ENCODE results near the gene SPDYE4.

SPDYE4 gene

GRCh38 chr17:8713315-8713714, 45.0 kb downstream of the SPDYE4 start:
- Histone ChIP-seq H3K9me3 (ENCODE audit: control insufficient read depth, insufficient read depth, low read length) (no peaks in the 10 kb centered on the region), H3K27me3 (ENCODE audit: control insufficient read depth, insufficient read depth, low read length) (no peaks in the 10 kb centered on the region), H3K36me3 (ENCODE audit: control insufficient read depth, insufficient read depth, low read length) (no peaks in the 10 kb centered on the region), H3K4me3 (ENCODE audit: low read length) (no peak overlapping the region), H3K27ac (ENCODE audit: low read length) (no peak overlapping the region), H3K4me1 (ENCODE audit: control insufficient read depth, insufficient read depth, low read length) (no peaks in the 10 kb centered on the region)
- DNase-seq (ENCODE audit: low read depth, low spot score), result no peak
- no CpG with 5 or more reads among the region's 3 CpGs for whole genome bisulfite sequencing (ENCODE audit: insufficient coverage, insufficient read length)

GRCh38 chr17:8712698-8713097, 45.6 kb downstream of the SPDYE4 start:
- no peaks in the 10 kb centered on the region for H3K27me3 ChIP-seq (ENCODE audit: control insufficient read depth, insufficient read depth, low read length)
- DNase-seq (ENCODE audit: low read depth, low spot score), result no peak
- H3K4me3 ChIP-seq (ENCODE audit: low read length), result no peak overlapping the region
- no peaks in the 10 kb centered on the region for H3K4me1 ChIP-seq (ENCODE audit: control insufficient read depth, insufficient read depth, low read length)
- H3K36me3 ChIP-seq (ENCODE audit: control insufficient read depth, insufficient read depth, low read length), result no peaks in the 10 kb centered on the region
- no peak overlapping the region for H3K27ac ChIP-seq (ENCODE audit: low read length)
- H3K9me3 ChIP-seq (ENCODE audit: control insufficient read depth, insufficient read depth, low read length), result no peaks in the 10 kb centered on the region

- no peaks in the 10 kb centered on the region for H3K36me3 ChIP-seq (ENCODE audit: control insufficient read depth, insufficient read depth, low read length)
- DNase-seq (ENCODE audit: low read depth, low spot score), result no peak
- no CpG with 5 or more reads among the region's 5 CpGs for WGBS (ENCODE audit: insufficient coverage, insufficient read length)
- H3K27ac ChIP-seq (ENCODE audit: low read length), result no peak overlapping the region
- H3K9me3 ChIP-seq (ENCODE audit: control insufficient read depth, insufficient read depth, low read length), result no peaks in the 10 kb centered on the region
- no peaks in the 10 kb centered on the region for H3K4me1 ChIP-seq (ENCODE audit: control insufficient read depth, insufficient read depth, low read length)
- no peak overlapping the region for H3K4me3 ChIP-seq (ENCODE audit: low read length)
- no peaks in the 10 kb centered on the region for H3K27me3 ChIP-seq (ENCODE audit: control insufficient read depth, insufficient read depth, low read length)
Measured at GRCh38 chr17:8711291-8711690, 47.1 kb downstream of the SPDYE4 start.

- no peaks in the 10 kb centered on the region for H3K4me1 ChIP-seq (ENCODE audit: control insufficient read depth, insufficient read depth, low read length)
- no peaks in the 10 kb centered on the region for H3K36me3 ChIP-seq (ENCODE audit: control insufficient read depth, insufficient read depth, low read length)
- no peak overlapping the region for H3K27ac ChIP-seq (ENCODE audit: low read length)
- H3K27me3 ChIP-seq (ENCODE audit: control insufficient read depth, insufficient read depth, low read length), result no peaks in the 10 kb centered on the region
- WGBS (ENCODE audit: insufficient coverage, insufficient read length), result no CpG with 5 or more reads among the region's 5 CpGs
- no peaks in the 10 kb centered on the region for H3K9me3 ChIP-seq (ENCODE audit: control insufficient read depth, insufficient read depth, low read length)
- no peak overlapping the region for H3K4me3 ChIP-seq (ENCODE audit: low read length)
- DNase-seq (ENCODE audit: low read depth, low spot score), result no peak
Measured at GRCh38 chr17:8710813-8711212, 47.5 kb downstream of the SPDYE4 start.

- Histone ChIP-seq H3K36me3 (ENCODE audit: control insufficient read depth, insufficient read depth, low read length) (no peaks in the 10 kb centered on the region), H3K9me3 (ENCODE audit: control insufficient read depth, insufficient read depth, low read length) (no peaks in the 10 kb centered on the region), H3K4me3 (ENCODE audit: low read length) (no peak overlapping the region), H3K27ac (ENCODE audit: low read length) (no peak overlapping the region), H3K4me1 (ENCODE audit: control insufficient read depth, insufficient read depth, low read length) (no peaks in the 10 kb centered on the region), H3K27me3 (ENCODE audit: control insufficient read depth, insufficient read depth, low read length) (no peaks in the 10 kb centered on the region)
- no peak for DNase-seq (ENCODE audit: low read depth, low spot score)
- no CpG with 5 or more reads among the region's 1 CpG for WGBS (ENCODE audit: insufficient coverage, insufficient read length)
Measured at GRCh38 chr17:8709006-8709405, 49.3 kb downstream of the SPDYE4 start.

- WGBS (ENCODE audit: insufficient coverage, insufficient read length), result no CpG with 5 or more reads among the region's 5 CpGs
Measured at GRCh38 chr17:8708025-8708461, 50.3 kb downstream of the SPDYE4 start.

GRCh38 chr17:8707332-8708024, 50.9 kb downstream of the SPDYE4 start:
- Histone ChIP-seq H3K4me1 (ENCODE audit: control insufficient read depth, insufficient read depth, low read length) (no peaks in the 10 kb centered on the region), H3K4me3 (ENCODE audit: low read length) (no peak overlapping the region), H3K27me3 (ENCODE audit: control insufficient read depth, insufficient read depth, low read length) (no peaks in the 10 kb centered on the region), H3K36me3 (ENCODE audit: control insufficient read depth, insufficient read depth, low read length) (no peaks in the 10 kb centered on the region), H3K27ac (ENCODE audit: low read length) (no peak overlapping the region), H3K9me3 (ENCODE audit: control insufficient read depth, insufficient read depth, low read length) (no peaks in the 10 kb centered on the region)
- no peak for DNase-seq (ENCODE audit: low read depth, low spot score)
- no CpG with 5 or more reads among the region's 11 CpGs for WGBS (ENCODE audit: insufficient coverage, insufficient read length)

More at GRCh38 chr17:8708025-8708461, 50.3 kb downstream of the SPDYE4 start:
- DNase-seq (ENCODE audit: low read depth, low spot score), result no peak
- Histone ChIP-seq H3K4me3 (ENCODE audit: low read length) (no peak overlapping the region), H3K36me3 (ENCODE audit: control insufficient read depth, insufficient read depth, low read length) (no peaks in the 10 kb centered on the region), H3K27ac (ENCODE audit: low read length) (no peak overlapping the region), H3K9me3 (ENCODE audit: control insufficient read depth, insufficient read depth, low read length) (no peaks in the 10 kb centered on the region), H3K4me1 (ENCODE audit: control insufficient read depth, insufficient read depth, low read length) (no peaks in the 10 kb centered on the region), H3K27me3 (ENCODE audit: control insufficient read depth, insufficient read depth, low read length) (no peaks in the 10 kb centered on the region)

GRCh38 chr17:8706431-8706830, 51.9 kb downstream of the SPDYE4 start:
- H3K4me3 ChIP-seq (ENCODE audit: low read length), result no peak overlapping the region
- DNase-seq (ENCODE audit: low read depth, low spot score), result no peak
- WGBS (ENCODE audit: insufficient coverage, insufficient read length), result no CpG with 5 or more reads among the region's 5 CpGs

GRCh38 chr17:8705427-8705826, 52.9 kb downstream of the SPDYE4 start:
- no peaks in the 10 kb centered on the region for H3K36me3 ChIP-seq (ENCODE audit: control insufficient read depth, insufficient read depth, low read length)
- no CpG with 5 or more reads among the region's 5 CpGs for WGBS (ENCODE audit: insufficient coverage, insufficient read length)
- no peaks in the 10 kb centered on the region for H3K27me3 ChIP-seq (ENCODE audit: control insufficient read depth, insufficient read depth, low read length)
- no peak overlapping the region for H3K4me3 ChIP-seq (ENCODE audit: low read length)
- H3K27ac ChIP-seq (ENCODE audit: low read length), result no peak overlapping the region
- H3K4me1 ChIP-seq (ENCODE audit: control insufficient read depth, insufficient read depth, low read length), result no peaks in the 10 kb centered on the region
- DNase-seq (ENCODE audit: low read depth, low spot score), result no peak
- H3K9me3 ChIP-seq (ENCODE audit: control insufficient read depth, insufficient read depth, low read length), result no peaks in the 10 kb centered on the region

More at GRCh38 chr17:8706431-8706830, 51.9 kb downstream of the SPDYE4 start:
- Histone ChIP-seq H3K4me1 (ENCODE audit: control insufficient read depth, insufficient read depth, low read length) (no peaks in the 10 kb centered on the region), H3K27ac (ENCODE audit: low read length) (no peak overlapping the region), H3K27me3 (ENCODE audit: control insufficient read depth, insufficient read depth, low read length) (no peaks in the 10 kb centered on the region), H3K36me3 (ENCODE audit: control insufficient read depth, insufficient read depth, low read length) (no peaks in the 10 kb centered on the region), H3K9me3 (ENCODE audit: control insufficient read depth, insufficient read depth, low read length) (no peaks in the 10 kb centered on the region)

- no peak overlapping the region for H3K4me3 ChIP-seq (ENCODE audit: low read length)
- H3K9me3 ChIP-seq (ENCODE audit: control insufficient read depth, insufficient read depth, low read length), result no peaks in the 10 kb centered on the region
- no peak overlapping the region for H3K27ac ChIP-seq (ENCODE audit: low read length)
- DNase-seq (ENCODE audit: low read depth, low spot score), result no peak
- no CpG with 5 or more reads among the region's 7 CpGs for WGBS (ENCODE audit: insufficient coverage, insufficient read length)
- peaks cover 4% of the 10 kb centered on the region; the same call in 1 of the 2 replicates for H3K4me1 ChIP-seq (ENCODE audit: control insufficient read depth, insufficient read depth, low read length)
- no peaks in the 10 kb centered on the region for H3K36me3 ChIP-seq (ENCODE audit: control insufficient read depth, insufficient read depth, low read length)
- no peaks in the 10 kb centered on the region for H3K27me3 ChIP-seq (ENCODE audit: control insufficient read depth, insufficient read depth, low read length)
Measured at GRCh38 chr17:8703001-8703400, 55.3 kb downstream of the SPDYE4 start.

- peaks cover 11% of the 10 kb centered on the region; the same call in 1 of the 2 replicates for H3K4me1 ChIP-seq (ENCODE audit: control insufficient read depth, insufficient read depth, low read length)
- no peak for DNase-seq (ENCODE audit: low read depth, low spot score)
Measured at GRCh38 chr17:8701754-8702153, 56.6 kb downstream of the SPDYE4 start.

More at GRCh38 chr17:8701754-8702153, 56.6 kb downstream of the SPDYE4 start:
- Histone ChIP-seq H3K4me3 (ENCODE audit: low read length) (no peak overlapping the region), H3K36me3 (ENCODE audit: control insufficient read depth, insufficient read depth, low read length) (no peaks in the 10 kb centered on the region), H3K9me3 (ENCODE audit: control insufficient read depth, insufficient read depth, low read length) (no peaks in the 10 kb centered on the region), H3K27me3 (ENCODE audit: control insufficient read depth, insufficient read depth, low read length) (no peaks in the 10 kb centered on the region), H3K27ac (ENCODE audit: low read length) (no peak overlapping the region)
- no CpG with 5 or more reads among the region's 4 CpGs for WGBS (ENCODE audit: insufficient coverage, insufficient read length)

All from iPS DF 6.9 (cell line).